Erythroblast (primary cell): ENCODE results near the gene IL1R1.

ENCODE experiments used
- GATA1 ChIP-seq: IDR thresholded peaks from 2 replicates; pipeline ENCODE4 v1.6.1; 2011; ENCODE audit warnings: low read depth, mild to moderate bottlenecking, control low read depth, low read length, moderate library complexity
- POLR2A ChIP-seq: IDR thresholded peaks from 2 replicates; pipeline ENCODE4 v1.6.1; 2011; ENCODE audit warnings: mild to moderate bottlenecking, low read length

GRCh38 chr2:102122909-102123308 is 19.6 kb upstream of the IL1R1 start:
- no peak for TF ChIP-seq POLR2A
- no peak for TF ChIP-seq GATA1
